GM23338 (cell line): ENCODE data around the gene MINK1.

Experiments used
- CREB1 ChIP-seq: fragments of 250-450 bp; sonication (Bioruptor Pico); IDR thresholded peaks from 2 replicates; pipeline ENCODE4 v1.5.0; 2020; ENCODE audit warnings: low read depth, mild to moderate bottlenecking, moderate library complexity
- CTCF ChIP-seq, 2 experiments: fragments of 200-600 bp in 1 of 2; sonication (generic) in 1 of 2; conservative IDR thresholded peaks; 2 replicates each; pipeline versions ENCODE4 v1.5.1 to v1.6.1; 2016 to 2017; ENCODE audit warnings: antibody characterized with exemption in 2 of 2, low read depth in 2 of 2, mild to moderate bottlenecking in 2 of 2, moderate library complexity in 1 of 2
- ETS1 ChIP-seq: IDR thresholded peaks from 2 replicates; pipeline ENCODE4 v1.6.1; 2016; ENCODE audit warnings: antibody characterized with exemption
- EZH2 ChIP-seq: fragments of 200-600 bp; sonication (generic); IDR thresholded peaks from one replicate; pipeline ENCODE4 v1.8.0; 2017; ENCODE audit warnings: antibody characterized with exemption, mild to moderate bottlenecking, low read depth; ENCODE audit not compliant: unreplicated experiment
- EZH2phosphoT487 ChIP-seq: fragments of 200-600 bp; sonication (generic); IDR thresholded peaks from one replicate; pipeline ENCODE4 v1.8.1; 2018; ENCODE audit warnings: antibody characterized with exemption; ENCODE audit not compliant: unreplicated experiment
- JUNB ChIP-seq: IDR thresholded peaks from one replicate; pipeline ENCODE4 v1.6.1; 2016; ENCODE audit warnings: antibody characterized with exemption; ENCODE audit not compliant: unreplicated experiment
- NANOG ChIP-seq: IDR thresholded peaks from 2 replicates; pipeline ENCODE4 v1.6.1; 2016; ENCODE audit warnings: antibody characterized with exemption, borderline replicate concordance
- POLR2AphosphoS5 ChIP-seq: IDR thresholded peaks from 2 replicates; pipeline ENCODE4 v1.6.1; 2016; ENCODE audit warnings: antibody characterized with exemption, low read depth
- REST ChIP-seq: IDR thresholded peaks from one replicate; pipeline ENCODE4 v1.6.1; 2018; ENCODE audit warnings: antibody characterized with exemption; ENCODE audit not compliant: unreplicated experiment
- STAT1 ChIP-seq: IDR thresholded peaks from one replicate; pipeline ENCODE4 v1.6.1; 2016; ENCODE audit warnings: antibody characterized with exemption; ENCODE audit not compliant: unreplicated experiment
- ZNF114 ChIP-seq: fragments of 250-450 bp; sonication (Bioruptor Pico); IDR thresholded peaks from 2 replicates; pipeline ENCODE4 v1.5.0; 2020; ENCODE audit warnings: mild to moderate bottlenecking, moderate library complexity
- ZNF331 ChIP-seq: fragments of 250-450 bp; sonication (Bioruptor Pico); IDR thresholded peaks from 2 replicates; pipeline ENCODE4 v1.5.0; 2020; ENCODE audit warnings: low read depth, mild to moderate bottlenecking, moderate library complexity
- ZNF462 ChIP-seq: fragments of 250-450 bp; sonication (Bioruptor Pico); IDR thresholded peaks from 2 replicates; pipeline ENCODE4 v1.5.0; 2020; ENCODE audit warnings: mild to moderate bottlenecking, moderate library complexity

GRCh38 chr17:4816826-4817225 lies 16.3 kb upstream of the MINK1 start:
- TF ChIP-seq EZH2phosphoT487 (no peak), CTCF (conservative IDR thresholded peaks at IDR 0.05; ENCODE audit: low read depth in 2 of 2) (no peak), POLR2AphosphoS5 (no peak), EZH2 (no peak), REST (no peak), STAT1 (no peak), ZNF462 (CRISPR knock-in tag) (no peak), ETS1 (no peak), CREB1 (CRISPR knock-in tag) (no peak), NANOG (no peak), ZNF331 (CRISPR knock-in tag) (no peak), JUNB (no peak), ZNF114 (CRISPR knock-in tag) (no peak)
